ENCODE measurements around the gene GRB10.

GRB10 gene

DNA sequence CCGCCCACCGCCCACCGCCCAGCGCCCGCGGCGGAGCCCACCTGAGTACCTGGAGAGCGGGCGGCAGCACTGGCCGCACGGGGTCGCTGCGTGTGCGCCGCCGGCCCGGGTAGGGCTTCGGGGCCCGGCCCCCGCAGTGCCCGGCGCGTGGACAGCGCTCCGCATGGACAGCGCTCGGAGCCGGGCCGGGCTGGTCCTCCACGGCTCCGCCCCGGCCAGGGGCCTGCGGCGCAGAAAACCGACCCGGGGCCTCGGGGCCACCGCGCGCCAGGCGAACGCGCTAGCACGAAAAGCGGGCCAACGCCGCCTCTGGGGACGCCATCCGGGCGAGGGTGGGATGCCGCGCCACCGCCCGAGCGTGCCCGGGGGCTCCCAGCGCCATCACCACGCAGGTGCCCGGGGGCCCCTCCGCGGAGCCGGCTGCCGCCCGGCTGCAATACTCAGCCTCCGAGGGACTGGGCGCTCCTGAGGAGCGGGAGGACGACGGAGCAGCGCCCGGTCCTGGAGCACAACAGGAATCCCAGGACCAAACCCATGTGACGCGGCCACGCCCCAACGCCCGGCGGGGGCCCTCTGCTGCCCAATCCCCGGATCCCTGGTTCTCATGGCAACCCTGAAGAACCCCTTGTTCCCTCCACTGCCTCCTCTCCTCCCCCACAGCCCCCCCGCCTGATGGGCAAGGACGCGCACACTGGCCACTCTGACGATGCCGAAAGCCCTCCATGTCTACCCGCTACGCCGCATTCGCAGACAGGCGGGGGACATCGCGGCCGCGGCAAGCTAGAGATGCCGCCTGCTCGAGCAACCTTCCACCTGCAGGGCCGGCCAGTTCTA lies at the start of gene GRB10:
GRB10 (minus strand) TSS at position 522 of the 834 bp plus-strand sequence. CDS start 50,574 bp downstream, outside the sequence.
- in situ Hi-C loops (cut with MboI; ENCODE audit: low sequenced_read_pairs): no loop called here

GRCh38 chr7:50828801-50829200 lies 46.1 kb upstream of the GRB10 start:
- in situ Hi-C loops (cut with MboI; ENCODE audit: low sequenced_read_pairs): no loop called here

- in situ Hi-C loops (cut with MboI; ENCODE audit: low sequenced_read_pairs): no loop called here
Observed at GRCh38 chr7:50828116-50828515, 45.4 kb upstream of the GRB10 start.

DNA sequence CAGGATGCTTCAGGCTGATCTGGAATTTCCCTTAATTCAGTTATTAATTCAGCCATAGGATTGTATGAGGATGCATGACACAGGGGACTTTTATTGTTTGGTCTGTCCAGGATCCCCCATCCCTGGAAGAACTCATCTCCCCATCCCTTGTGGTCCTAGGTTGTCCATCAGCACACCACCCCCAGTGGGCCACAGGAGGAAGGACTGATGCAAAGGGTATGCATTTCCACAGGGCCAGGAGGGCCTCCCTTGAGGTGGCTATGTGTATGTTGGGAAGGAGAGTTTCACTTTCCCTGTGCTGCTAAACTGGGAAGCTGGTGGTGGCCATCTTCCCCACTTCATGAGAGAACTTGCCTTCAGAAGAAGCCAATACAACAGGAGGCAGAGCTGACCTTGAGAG lies 44.6 kb upstream of the GRB10 start:
- in situ Hi-C loops (cut with MboI; ENCODE audit: low sequenced_read_pairs): no loop called here

- in situ Hi-C loops (cut with MboI; ENCODE audit: low sequenced_read_pairs): no loop called here
Observed at GRCh38 chr7:50826371-50827172, 43.9 kb upstream of the GRB10 start.

DNA sequence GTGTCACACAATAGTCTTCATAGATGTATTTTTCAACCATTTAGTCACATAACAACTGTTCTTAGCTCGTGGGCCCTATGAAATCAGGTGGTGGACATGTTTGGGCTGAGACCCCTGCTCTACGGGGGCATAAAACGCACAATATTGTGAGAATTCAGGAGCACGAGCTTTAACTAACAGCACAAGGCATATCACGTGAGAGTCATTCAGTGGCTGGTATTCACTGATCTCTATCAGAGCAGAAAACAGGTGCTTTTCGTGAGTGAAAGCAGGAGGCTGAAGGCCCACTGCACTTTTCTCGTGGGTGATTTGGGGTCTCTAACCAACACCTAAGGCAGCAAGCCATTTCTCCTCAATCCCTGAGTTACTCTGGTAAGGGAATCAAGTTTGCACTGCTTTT lies 42.8 kb upstream of the GRB10 start:
- in situ Hi-C loops (cut with MboI; ENCODE audit: low sequenced_read_pairs): no loop called here

DNA sequence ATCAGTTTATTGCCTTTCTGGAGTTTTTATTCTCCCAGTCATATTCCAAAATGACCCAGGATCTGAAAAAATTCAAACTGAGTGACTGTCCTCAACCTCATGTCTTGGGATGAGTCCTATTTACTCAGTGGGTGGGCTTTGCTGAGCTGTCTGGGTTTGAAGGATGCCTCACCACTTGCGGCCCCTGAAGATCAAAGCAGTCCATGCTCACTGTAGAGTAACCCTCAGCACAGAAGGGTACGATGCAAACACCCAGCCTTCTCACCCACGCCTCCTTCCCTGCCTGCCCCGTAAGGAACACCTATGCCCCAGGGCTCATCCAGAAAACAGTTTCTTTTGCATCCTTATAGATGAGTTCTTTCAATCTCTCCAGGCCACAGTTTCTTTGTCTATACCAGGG lies 42.2 kb upstream of the GRB10 start:
- in situ Hi-C loops (cut with MboI; ENCODE audit: low sequenced_read_pairs): loop anchor here (25.0 kb wide), 1 partner anchor 663 kb away; no protein-coding TSS in a partner anchor

- in situ Hi-C loops (cut with MboI; ENCODE audit: low sequenced_read_pairs): loop anchor here (25.0 kb wide), 1 partner anchor 660 kb away; no protein-coding TSS in a partner anchor
Observed at GRCh38 chr7:50822706-50823105, 40.0 kb upstream of the GRB10 start.

GRCh38 chr7:50822110-50822509 lies 39.4 kb upstream of the GRB10 start:
- in situ Hi-C loops (cut with MboI; ENCODE audit: low sequenced_read_pairs): loop anchor here (25.0 kb wide), 1 partner anchor 660 kb away; no protein-coding TSS in a partner anchor

- in situ Hi-C loops (cut with MboI; ENCODE audit: low sequenced_read_pairs): loop anchor here (25.0 kb wide), 1 partner anchor 659 kb away; no protein-coding TSS in a partner anchor
Observed at GRCh38 chr7:50821457-50822008, 38.8 kb upstream of the GRB10 start.

- in situ Hi-C loops (cut with MboI; ENCODE audit: low sequenced_read_pairs): loop anchor here (25.0 kb wide), 1 partner anchor 656 kb away; no protein-coding TSS in a partner anchor
Observed at GRCh38 chr7:50818324-50818723, 35.6 kb upstream of the GRB10 start.

DNA sequence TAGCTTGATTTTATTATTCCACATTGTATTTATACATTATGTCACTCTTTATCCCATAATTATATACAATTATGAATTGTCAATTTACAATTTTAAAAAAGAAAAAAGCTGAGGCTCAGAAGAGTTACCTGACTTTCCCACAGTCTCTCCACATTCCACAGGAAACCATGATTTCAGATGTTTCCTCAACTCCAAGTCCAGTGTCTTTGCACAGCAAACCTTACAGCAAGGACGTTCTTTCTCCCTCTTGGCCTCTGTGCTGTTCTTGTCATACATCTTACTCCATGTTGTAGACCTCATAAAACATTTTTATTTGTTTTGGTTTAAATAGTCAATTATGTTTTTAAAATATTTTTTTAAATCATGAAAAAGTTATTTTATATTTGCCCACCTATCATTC lies 34.9 kb upstream of the GRB10 start:
- in situ Hi-C loops (cut with MboI; ENCODE audit: low sequenced_read_pairs): loop anchor here (25.0 kb wide), 1 partner anchor 655 kb away; no protein-coding TSS in a partner anchor

DNA sequence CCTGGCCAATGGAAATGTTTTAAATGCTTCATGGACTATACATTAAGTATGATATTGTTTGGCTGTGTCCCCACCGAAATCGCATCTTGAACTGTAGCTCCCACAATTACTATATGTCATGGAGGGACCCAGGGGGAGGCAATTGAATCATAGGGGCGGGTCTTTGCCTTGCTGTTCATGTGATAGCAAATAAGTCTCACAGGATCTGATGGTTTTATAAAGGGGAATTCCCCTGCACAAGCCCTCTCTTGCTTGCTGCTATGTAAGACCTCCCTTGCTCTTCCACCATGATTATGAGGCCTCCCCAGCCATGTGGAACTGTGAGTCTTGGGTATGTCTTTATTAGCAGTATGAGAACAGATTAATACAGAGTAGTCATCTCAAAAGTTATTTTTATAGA lies 32.4 kb upstream of the GRB10 start:
- in situ Hi-C loops (cut with MboI; ENCODE audit: low sequenced_read_pairs): loop anchor here (25.0 kb wide), 1 partner anchor 653 kb away; no protein-coding TSS in a partner anchor

DNA sequence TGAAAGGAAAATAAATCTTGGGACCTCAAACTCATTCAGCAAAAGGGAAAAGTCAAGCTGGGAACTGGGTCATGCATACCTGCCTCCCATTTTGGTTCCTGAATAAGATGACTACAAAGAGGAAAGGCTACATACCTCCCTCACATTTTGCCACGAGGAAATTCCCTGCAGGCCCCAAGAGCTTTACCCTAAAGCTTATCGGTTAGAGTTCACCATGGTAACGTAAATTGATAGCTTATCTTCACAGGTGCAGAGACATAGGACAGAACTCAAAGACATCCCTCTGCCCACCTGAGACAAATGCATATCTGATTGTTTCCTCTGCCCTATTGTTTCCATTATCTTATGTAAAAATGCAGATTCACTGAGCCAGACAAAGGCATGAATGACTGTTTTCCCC lies 31.5 kb upstream of the GRB10 start:
- in situ Hi-C loops (cut with MboI; ENCODE audit: low sequenced_read_pairs): loop anchor here (25.0 kb wide), 1 partner anchor 652 kb away; no protein-coding TSS in a partner anchor

- in situ Hi-C loops (cut with MboI; ENCODE audit: low sequenced_read_pairs): loop anchor here (25.0 kb wide), 1 partner anchor 651 kb away; no protein-coding TSS in a partner anchor
Observed at GRCh38 chr7:50812841-50813475, 30.3 kb upstream of the GRB10 start.

GRCh38 chr7:50812094-50812493 lies 29.4 kb upstream of the GRB10 start:
- in situ Hi-C loops (cut with MboI; ENCODE audit: low sequenced_read_pairs): loop anchor here (25.0 kb wide), 1 partner anchor 650 kb away; no protein-coding TSS in a partner anchor

DNA sequence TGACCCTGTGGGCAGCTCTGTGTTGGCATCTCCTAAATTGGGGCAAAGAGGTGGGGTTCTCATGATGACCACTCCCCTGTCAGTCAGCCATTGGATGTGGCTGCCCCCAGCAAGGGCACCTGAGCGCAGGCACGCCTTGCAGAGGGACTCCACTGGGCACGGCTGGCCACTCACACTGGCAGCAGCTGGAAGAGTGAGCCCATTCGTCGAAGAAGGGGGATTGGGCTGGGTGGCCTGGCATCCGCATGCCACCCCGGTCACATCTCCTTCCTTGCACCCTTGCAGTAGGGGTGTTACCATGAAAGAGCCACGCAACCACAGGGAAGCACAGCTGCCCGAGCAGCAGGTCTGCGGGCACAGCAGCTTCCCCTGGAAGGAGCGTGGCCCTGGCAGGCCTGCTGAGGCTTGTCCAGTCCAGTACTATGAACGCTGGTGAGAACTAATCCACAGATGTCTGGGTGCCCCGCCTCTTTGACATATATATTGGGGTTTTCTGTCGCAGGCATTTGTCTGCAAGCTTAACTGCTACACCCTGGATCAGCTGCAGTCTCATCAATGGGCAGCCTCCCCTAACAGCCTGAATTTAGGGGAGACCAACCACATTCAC lies 25.7 kb upstream of the GRB10 start:
- in situ Hi-C loops (cut with MboI; ENCODE audit: low sequenced_read_pairs): loop anchor here (25.0 kb wide), 1 partner anchor 646 kb away; no protein-coding TSS in a partner anchor

DNA sequence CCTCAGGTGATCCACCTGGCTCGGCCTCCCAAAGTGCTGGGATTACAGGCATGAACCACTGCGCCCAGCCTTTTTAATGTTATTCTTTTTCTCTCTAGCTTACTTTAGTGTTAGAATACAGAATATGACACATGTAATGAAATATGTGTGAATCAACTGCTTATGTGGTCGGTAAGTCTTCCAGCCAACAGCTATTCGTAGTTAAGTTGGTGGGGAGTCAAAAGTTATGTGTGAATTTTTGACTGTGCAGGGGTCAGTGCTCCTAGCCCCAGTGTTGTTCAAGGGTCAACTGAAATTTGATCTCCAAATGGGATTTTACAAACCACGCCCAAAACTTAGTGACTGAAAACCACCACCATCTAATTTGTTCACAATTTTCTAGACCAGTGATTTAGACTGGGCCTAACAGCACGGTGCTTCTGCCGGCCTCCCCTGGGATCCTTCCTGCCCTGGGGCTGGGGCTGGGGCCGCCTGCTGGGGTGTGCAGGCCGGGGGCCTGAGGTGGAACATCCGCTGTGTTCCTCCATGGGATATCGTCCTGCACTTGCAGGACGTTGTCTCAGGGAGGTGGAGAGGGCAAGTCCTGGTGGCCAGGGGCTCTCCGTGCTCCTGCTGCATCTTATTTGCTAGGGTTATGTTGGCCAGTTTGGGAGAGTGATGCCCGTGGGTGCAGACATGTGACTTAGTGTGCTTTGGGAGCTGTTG lies 24.5 kb upstream of the GRB10 start:
- in situ Hi-C loops (cut with MboI; ENCODE audit: low sequenced_read_pairs): loop anchor here (25.0 kb wide), 1 partner anchor 645 kb away; no protein-coding TSS in a partner anchor

- in situ Hi-C loops (cut with MboI; ENCODE audit: low sequenced_read_pairs): loop anchor here (25.0 kb wide), 1 partner anchor 644 kb away; no protein-coding TSS in a partner anchor
Observed at GRCh38 chr7:50806143-50806542, 23.4 kb upstream of the GRB10 start.
